Left forelimb (tissue), 1 donor: ENCODE results near the gene SLC16A13.
A peak's percentile ranks its signal among the peaks of the same experiment; 100 is the strongest.
"Not testable (repeated sequence)": the region's sequence is repeated elsewhere in the genome, so short reads cannot be mapped to it uniquely, and the experiment has no call there.

Source experiments
- DNase-seq: peaks from one replicate; pipeline ENCODE4 v3.0.0-alpha.2; 2018; ENCODE audit warnings: low spot score

The SLC16A13 gene

GRCh38 chr17:7064261-7064660 is 28.4 kb downstream of the SLC16A13 start:
- DNase-seq = no peak

- DNase-seq = no peak
These were observed 31.4 kb downstream of the SLC16A13 start for GRCh38 chr17:7067198-7067597.

- DNase-seq = no peak
These were observed 32.5 kb downstream of the SLC16A13 start for GRCh38 chr17:7068268-7068667.

GRCh38 chr17:7070712-7071111 is 34.9 kb downstream of the SLC16A13 start:
- no peak for DNase-seq

GRCh38 chr17:7072406-7072805 is 36.6 kb downstream of the SLC16A13 start:
- no peak for DNase-seq

- no peak for DNase-seq
These were observed 39.1 kb downstream of the SLC16A13 start for GRCh38 chr17:7074931-7075330.

GRCh38 chr17:7077911-7078546 is 42.2 kb downstream of the SLC16A13 start:
- DNase-seq = no peak

GRCh38 chr17:7078711-7079110 is 42.9 kb downstream of the SLC16A13 start:
- no peak for DNase-seq

GRCh38 chr17:7079581-7080455 is 44.0 kb downstream of the SLC16A13 start, which contains the start of gene CLEC10A:
Gene CLEC10A (minus strand): TSS chr17:7080251. CDS start chr17:7078812, 1,439 bp downstream.
- no peak for DNase-seq

- no peak for DNase-seq
These were observed 44.7 kb downstream of the SLC16A13 start for GRCh38 chr17:7080456-7081041.

GRCh38 chr17:7081341-7082062 is 45.7 kb downstream of the SLC16A13 start:
- peak; percentile 54 for DNase-seq

GRCh38 chr17:7083592-7083991 is 47.8 kb downstream of the SLC16A13 start:
- DNase-seq = no peak

GRCh38 chr17:7084088-7084487 is 48.3 kb downstream of the SLC16A13 start:
- DNase-seq = no peak

GRCh38 chr17:7088442-7088841 is 52.6 kb downstream of the SLC16A13 start:
- DNase-seq = not testable (repeated sequence)

GRCh38 chr17:7089570-7089969 is 53.8 kb downstream of the SLC16A13 start:
- not testable (repeated sequence) for DNase-seq
